Naive B cell (primary cell): ENCODE measurements around the gene RNU6-7. TPM values are rescaled to one million over a fixed set of nuclear protein-coding genes. Genes with fewer than 3 reads are reported as not detected.

Experiments used
- ATAC-seq, 2 donors: fragments of 150-1000 bp; cut with Tn5 transposase; 2 replicates each; pipeline ENCODE4 v1.10.0; 2021; ENCODE audit warnings: low read depth in 2 of 2, mild to moderate bottlenecking in 2 of 2, moderate library complexity in 2 of 2
- DNase-seq: peaks from one replicate; pipeline ENCODE4 v3.0.0; 2022
- H3K27ac Mint-ChIP-seq, 6 donors: one replicate each; pipeline ENCODE4 v1.8.0; 2020 to 2022; ENCODE audit warnings: mild to moderate bottlenecking in 6 of 6, mixed read lengths in 6 of 6, moderate library complexity in 5 of 6, inconsistent platforms in 2 of 6
- H3K27me3 Mint-ChIP-seq, 3 donors: one replicate each; pipeline ENCODE4 v1.8.0; 2021 to 2022; ENCODE audit warnings: mixed read lengths in 3 of 3, mild to moderate bottlenecking in 1 of 3
- H3K36me3 Mint-ChIP-seq, 2 donors: one replicate each; pipeline ENCODE4 v1.8.0; 2020 to 2022; ENCODE audit warnings: mixed read lengths in 2 of 2, inconsistent platforms in 1 of 2, mild to moderate bottlenecking in 1 of 2
- H3K4me1 Mint-ChIP-seq, 3 donors: one replicate each; pipeline ENCODE4 v1.8.0; 2020 to 2022; ENCODE audit warnings: mixed read lengths in 3 of 3, inconsistent platforms in 1 of 3, mild to moderate bottlenecking in 1 of 3, moderate library complexity in 1 of 3
- H3K4me3 Mint-ChIP-seq, 8 donors: one replicate each; pipeline ENCODE4 v1.8.0; 2020 to 2022; ENCODE audit warnings: mild to moderate bottlenecking in 8 of 8, mixed read lengths in 8 of 8, moderate library complexity in 8 of 8, inconsistent platforms in 2 of 8
- H3K9me3 Mint-ChIP-seq, 7 donors: one replicate each; pipeline ENCODE4 v1.8.0; 2020 to 2022; ENCODE audit warnings: mixed read lengths in 7 of 7, mild to moderate bottlenecking in 5 of 7, inconsistent platforms in 2 of 7, moderate library complexity in 1 of 7
- polyA plus RNA-seq, 6 donors: library from polyadenylated mRNA; unstranded; fragments of 300-500 nt; fragmentation: Illumina TruSeq; gene quantifications; one replicate each; pipeline ENCODE4 v1.2.3, GENCODE V29; 2021; ENCODE audit warnings: low read depth in 6 of 6

The RNU6-7 gene
- not detected for polyA plus RNA-seq

DNA sequence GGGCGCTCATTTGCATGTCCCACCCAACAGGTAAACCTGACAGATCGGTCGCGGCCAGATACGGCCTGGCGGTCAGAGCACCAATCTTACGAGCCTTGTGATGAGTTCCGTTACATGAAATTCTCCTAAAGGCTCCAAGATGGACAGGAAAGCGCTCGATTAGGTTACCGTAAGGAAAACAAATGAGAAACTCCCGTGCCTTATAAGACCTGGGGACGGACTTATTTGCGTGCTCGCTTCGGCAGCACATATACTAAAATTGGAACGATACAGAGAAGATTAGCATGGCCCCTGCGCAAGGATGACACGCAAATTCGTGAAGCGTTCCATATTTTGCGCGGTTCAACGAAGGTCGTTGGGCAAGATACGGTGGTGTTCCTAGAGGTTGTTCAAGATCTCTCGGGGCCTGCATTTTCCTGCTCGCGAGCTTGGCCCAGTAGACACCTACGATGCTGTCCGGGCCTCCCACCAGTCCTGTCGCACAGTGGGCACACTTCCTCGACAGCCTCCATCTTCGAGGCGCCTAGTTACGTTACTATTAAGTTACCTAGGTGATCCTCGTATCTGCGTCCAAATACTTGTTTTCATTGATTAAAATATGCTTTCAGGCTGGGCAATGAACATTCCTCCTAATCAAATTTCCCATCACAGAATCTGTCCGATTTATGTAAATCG is at the start of gene RNU6-7:
Gene RNU6-7 (plus strand): TSS at position 230 of the 675 bp plus-strand sequence.
- Mint-ChIP-seq H3K27ac (peak within 1 kb of the TSS; percentile 98 to 100 (median 100)), H3K36me3 (no peaks in the 10 kb centered on the region), H3K4me3 (peak within 1 kb of the TSS; percentile 90 to 98 (median 96)), H3K27me3 (peaks cover 0 to 3% (median 0%) of the 10 kb centered on the region in 3 donors), H3K4me1 (peaks cover 34 to 42% (median 41%) of the 10 kb centered on the region in 3 donors), H3K9me3 (peaks cover 0 to 4% (median 0%) of the 10 kb centered on the region in 7 donors)
- ATAC-seq: peak in 1 of 2 donors; percentile 6
- peak; percentile 55 for DNase-seq

DNA sequence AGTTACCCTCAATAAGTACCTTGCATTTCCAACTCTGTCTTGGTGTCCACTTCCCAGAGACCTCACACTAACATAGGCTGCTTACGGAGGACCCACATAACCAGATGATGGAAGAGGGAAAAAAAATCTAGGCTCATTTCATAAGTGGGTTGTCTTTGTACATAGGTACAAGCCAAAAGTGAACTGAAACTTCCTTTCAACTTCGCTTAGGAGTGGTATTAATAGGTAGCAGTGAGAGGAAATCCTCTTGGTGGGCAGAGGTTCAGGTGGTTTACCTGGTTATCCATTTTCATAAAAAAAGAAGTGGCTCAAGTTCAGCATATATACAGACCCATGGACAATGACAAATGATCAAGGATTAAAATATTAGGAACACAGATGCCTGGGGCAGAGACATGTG is 35.8 kb upstream of the RNU6-7 start:
- H3K4me1 Mint-ChIP-seq: peaks cover 6 to 20% (median 15%) of the 10 kb centered on the region in 3 donors
- DNase-seq: peak; percentile 4
- peak overlapping the region in 1 of 8 donors; percentile 40 for H3K4me3 Mint-ChIP-seq
- H3K36me3 Mint-ChIP-seq: peaks cover 0 to 3% of the 10 kb centered on the region in 2 donors
- H3K27ac Mint-ChIP-seq: no peak overlapping the region
- peaks cover 0 to 6% (median 0%) of the 10 kb centered on the region in 3 donors for H3K27me3 Mint-ChIP-seq
- H3K9me3 Mint-ChIP-seq: peaks cover 0 to 10% (median 1%) of the 10 kb centered on the region in 7 donors
- peak; percentile 37 to 59 for ATAC-seq

DNA sequence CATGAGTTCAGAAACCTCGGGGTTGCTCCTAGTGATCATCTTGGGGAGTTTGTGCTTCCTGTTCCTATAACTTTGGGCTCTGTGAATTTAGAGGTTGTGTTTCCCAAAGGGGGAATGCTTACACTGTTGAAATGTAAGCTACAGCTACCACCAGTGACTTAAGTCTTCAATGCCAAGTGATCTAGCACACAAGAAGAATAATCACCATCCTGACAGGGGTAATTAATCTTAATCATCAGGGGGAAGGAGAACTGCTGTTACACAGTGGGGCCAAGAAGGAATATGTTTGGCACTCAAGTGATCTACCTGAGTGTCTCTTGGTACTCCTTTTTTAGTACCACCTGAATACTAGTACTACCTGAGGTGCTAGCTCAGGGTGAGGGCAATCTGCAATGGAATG is 34.9 kb upstream of the RNU6-7 start:
- ATAC-seq: no peak
- Mint-ChIP-seq H3K9me3 (peaks cover 0 to 6% (median 0%) of the 10 kb centered on the region in 7 donors), H3K36me3 (peaks cover 0 to 3% of the 10 kb centered on the region in 2 donors), H3K27me3 (peaks cover 0 to 6% (median 0%) of the 10 kb centered on the region in 3 donors), H3K27ac (no peak overlapping the region), H3K4me1 (peaks cover 6 to 20% (median 15%) of the 10 kb centered on the region in 3 donors), H3K4me3 (no peak overlapping the region)
- DNase-seq: no peak

DNA sequence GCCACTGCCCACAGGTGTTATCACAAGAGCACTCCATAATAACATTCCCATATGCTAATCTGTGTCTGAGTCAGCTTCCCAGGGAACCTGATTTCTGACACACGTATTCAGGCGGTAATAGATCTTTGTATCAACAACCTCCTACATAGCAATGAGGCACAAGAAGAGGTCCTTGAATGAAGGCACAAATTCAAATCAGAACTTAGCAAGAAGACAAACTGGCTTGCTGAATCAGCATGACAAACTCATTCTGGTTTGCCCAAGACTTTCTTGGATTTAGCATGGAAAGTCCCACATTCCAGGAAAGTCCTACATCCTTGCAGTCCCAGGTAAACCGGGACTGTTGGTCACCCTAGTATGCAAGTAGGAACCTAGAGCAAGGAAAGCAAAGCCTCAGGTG is 33.9 kb upstream of the RNU6-7 start:
- H3K9me3 Mint-ChIP-seq: peaks cover 0 to 1% (median 0%) of the 10 kb centered on the region in 7 donors
- peak overlapping the region in 1 of 6 donors; percentile 68 for H3K27ac Mint-ChIP-seq
- peaks cover 0 to 3% of the 10 kb centered on the region in 2 donors for H3K36me3 Mint-ChIP-seq
- DNase-seq: no peak
- no peak overlapping the region for H3K4me3 Mint-ChIP-seq
- peaks cover 6 to 20% (median 15%) of the 10 kb centered on the region in 3 donors for H3K4me1 Mint-ChIP-seq
- ATAC-seq: no peak
- H3K27me3 Mint-ChIP-seq: peaks cover 0 to 6% (median 0%) of the 10 kb centered on the region in 3 donors

DNA sequence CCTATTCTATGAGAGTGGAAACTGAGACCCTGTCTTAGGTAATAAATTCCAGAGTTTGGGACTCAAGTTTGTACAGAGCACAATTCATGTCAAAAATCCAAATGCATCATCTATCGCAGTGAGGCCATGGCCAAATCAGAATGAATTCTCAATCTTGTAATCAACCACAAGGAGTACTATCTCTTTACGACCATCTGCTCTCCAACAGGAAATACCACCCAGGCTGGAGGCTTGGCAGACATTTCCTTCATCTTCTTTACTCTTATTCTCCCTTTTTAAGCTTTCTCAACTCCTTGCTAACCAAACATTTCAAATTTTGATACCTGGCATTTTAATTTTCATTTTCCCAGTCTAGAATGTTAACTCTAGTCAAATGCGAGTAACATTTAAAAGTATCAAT is 32.7 kb upstream of the RNU6-7 start:
- ATAC-seq (no peak), DNase-seq (no peak)
- peaks cover 0 to 6% (median 0%) of the 10 kb centered on the region in 3 donors for H3K27me3 Mint-ChIP-seq
- no peaks in the 10 kb centered on the region for H3K9me3 Mint-ChIP-seq
- H3K4me3 Mint-ChIP-seq: no peak overlapping the region
- peaks cover 0 to 3% of the 10 kb centered on the region in 2 donors for H3K36me3 Mint-ChIP-seq
- H3K4me1 Mint-ChIP-seq: peaks cover 6 to 20% (median 15%) of the 10 kb centered on the region in 3 donors
- no peak overlapping the region for H3K27ac Mint-ChIP-seq

DNA sequence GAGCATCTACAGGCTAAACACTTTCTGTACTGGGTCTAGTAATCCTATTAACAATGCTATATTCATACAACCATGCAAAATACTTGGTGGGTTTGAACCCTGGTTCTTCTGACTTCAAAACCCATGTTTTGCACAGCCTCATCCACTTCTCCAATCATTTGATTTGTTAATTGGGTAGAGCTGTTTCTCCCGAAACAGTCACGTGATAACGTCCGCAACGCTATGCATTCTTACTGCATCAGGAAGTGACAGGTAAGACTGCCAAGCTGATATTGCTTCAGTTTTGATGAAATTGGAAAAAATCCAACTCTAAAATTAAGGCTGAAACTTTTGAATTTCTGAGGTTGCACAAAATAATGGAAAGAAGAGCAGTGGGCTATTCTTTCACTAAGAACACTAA is 30.4 kb upstream of the RNU6-7 start:
- H3K4me3 Mint-ChIP-seq: no peak overlapping the region
- no peak for ATAC-seq
- peaks cover 0 to 5% (median 2%) of the 10 kb centered on the region in 3 donors for H3K4me1 Mint-ChIP-seq

DNA sequence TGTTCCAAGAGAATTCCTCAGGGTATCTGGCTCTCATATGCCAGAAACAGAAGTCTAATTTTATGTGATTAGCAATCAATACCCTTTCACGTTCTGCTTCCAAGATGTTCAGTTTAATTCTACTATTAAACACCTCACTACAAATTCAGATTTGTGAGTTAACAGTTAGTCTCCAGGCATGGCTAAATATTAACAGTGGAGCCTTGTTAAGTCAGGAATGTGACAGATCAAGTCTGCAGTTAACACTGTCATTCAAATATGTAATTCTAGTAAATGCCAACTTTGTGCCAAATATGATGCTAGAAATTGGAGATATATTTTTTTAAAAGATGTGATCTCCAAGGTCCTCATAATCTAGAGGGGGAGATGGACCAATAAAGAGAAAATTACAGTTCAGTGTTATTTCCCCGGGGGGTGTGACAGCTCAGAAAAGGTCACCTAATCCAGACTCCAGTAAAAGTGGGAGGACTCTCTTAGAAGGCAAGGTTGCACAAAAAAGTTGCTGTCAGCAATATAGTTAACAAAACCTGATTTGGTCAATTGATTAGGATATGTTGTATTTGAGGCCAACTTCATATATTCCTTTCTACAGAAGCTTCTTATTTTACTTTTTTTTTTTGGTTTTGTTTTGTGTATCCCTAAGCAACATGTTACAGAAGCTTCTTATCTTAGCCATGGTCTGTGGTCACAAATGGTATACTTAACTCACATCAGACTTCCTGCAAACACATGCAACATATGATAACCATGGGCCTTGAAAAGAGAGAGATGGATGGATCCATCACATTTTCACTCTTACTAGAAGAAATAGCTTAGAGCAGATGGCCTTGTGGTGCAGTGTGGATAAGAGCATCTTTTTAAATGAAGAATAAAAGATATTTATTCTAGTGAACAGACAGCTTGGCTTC is 18.4 kb upstream of the RNU6-7 start:
- H3K9me3 Mint-ChIP-seq: peaks cover 3 to 15% (median 7%) of the 10 kb centered on the region in 7 donors
- no peak for ATAC-seq
- no peak for DNase-seq
- H3K4me1 Mint-ChIP-seq: peaks cover 7 to 11% (median 8%) of the 10 kb centered on the region in 3 donors
- H3K27ac Mint-ChIP-seq: no peak overlapping the region
- H3K27me3 Mint-ChIP-seq: peaks cover 0 to 9% (median 7%) of the 10 kb centered on the region in 3 donors
- H3K36me3 Mint-ChIP-seq: peaks cover 0 to 9% of the 10 kb centered on the region in 2 donors
- H3K4me3 Mint-ChIP-seq: no peak overlapping the region

More for the DNA sequence above, 30.4 kb upstream of the RNU6-7 start:
- no peak overlapping the region for H3K27ac Mint-ChIP-seq
- H3K9me3 Mint-ChIP-seq: peaks cover 0 to 5% (median 0%) of the 10 kb centered on the region in 7 donors
- H3K36me3 Mint-ChIP-seq: peaks cover 0 to 3% of the 10 kb centered on the region in 2 donors
- DNase-seq: no peak
- H3K27me3 Mint-ChIP-seq: peaks cover 0 to 7% (median 0%) of the 10 kb centered on the region in 3 donors

DNA sequence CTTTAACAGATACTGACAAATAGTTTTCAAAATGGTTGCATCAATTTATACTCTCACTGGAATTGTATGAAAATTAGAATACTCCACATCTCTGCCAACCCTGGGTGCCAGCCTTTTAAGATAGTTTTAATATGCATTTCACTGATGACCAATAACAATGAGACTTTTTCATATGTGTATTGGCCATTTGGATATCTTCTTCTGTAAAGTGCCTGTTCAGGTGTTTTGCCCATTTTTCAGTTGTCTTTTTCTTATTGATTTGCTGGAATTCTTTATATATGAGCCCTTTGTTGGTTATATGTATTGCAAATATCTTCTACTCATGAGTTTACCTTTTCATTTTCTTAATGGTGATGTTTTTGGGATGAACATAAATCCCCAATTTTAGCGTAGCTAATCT is 16.7 kb upstream of the RNU6-7 start:
- Mint-ChIP-seq H3K4me1 (peaks cover 10 to 16% (median 13%) of the 10 kb centered on the region in 3 donors), H3K36me3 (peaks cover 0 to 8% of the 10 kb centered on the region in 2 donors), H3K9me3 (peaks cover 0 to 7% (median 0%) of the 10 kb centered on the region in 7 donors), H3K27ac (no peak overlapping the region), H3K4me3 (no peak overlapping the region), H3K27me3 (peaks cover 0 to 7% (median 0%) of the 10 kb centered on the region in 3 donors)
- ATAC-seq (no peak), DNase-seq (no peak)

DNA sequence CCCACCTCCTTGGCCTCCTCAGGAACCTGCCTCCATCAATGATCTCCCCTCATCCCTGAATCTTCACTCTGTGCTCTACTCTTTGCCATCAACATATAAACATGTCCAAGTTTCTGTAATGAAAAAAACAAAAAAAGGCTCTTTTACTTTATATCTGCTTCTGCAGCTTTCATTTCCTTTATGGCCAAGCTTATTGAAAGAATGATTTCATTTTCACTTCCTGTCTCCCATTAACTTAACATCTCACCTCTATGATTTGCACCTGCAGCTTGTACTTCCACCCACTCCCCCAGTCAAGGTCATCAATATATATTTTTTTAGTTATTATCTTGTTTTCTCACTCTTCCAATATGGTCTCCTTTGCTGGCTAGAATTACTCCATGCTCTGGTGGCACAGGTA is 15.6 kb upstream of the RNU6-7 start:
- Mint-ChIP-seq H3K36me3 (no peaks in the 10 kb centered on the region), H3K27me3 (no peaks in the 10 kb centered on the region), H3K9me3 (peaks cover 0 to 3% (median 0%) of the 10 kb centered on the region in 7 donors), H3K4me3 (peak overlapping the region; percentile 2 to 63 (median 33)), H3K4me1 (peaks cover 15 to 23% (median 21%) of the 10 kb centered on the region in 3 donors), H3K27ac (peak overlapping the region in 5 of 6 donors; percentile 0 to 55 (median 43))
- ATAC-seq (peak; percentile 84 to 88), DNase-seq (peak; percentile 49)

DNA sequence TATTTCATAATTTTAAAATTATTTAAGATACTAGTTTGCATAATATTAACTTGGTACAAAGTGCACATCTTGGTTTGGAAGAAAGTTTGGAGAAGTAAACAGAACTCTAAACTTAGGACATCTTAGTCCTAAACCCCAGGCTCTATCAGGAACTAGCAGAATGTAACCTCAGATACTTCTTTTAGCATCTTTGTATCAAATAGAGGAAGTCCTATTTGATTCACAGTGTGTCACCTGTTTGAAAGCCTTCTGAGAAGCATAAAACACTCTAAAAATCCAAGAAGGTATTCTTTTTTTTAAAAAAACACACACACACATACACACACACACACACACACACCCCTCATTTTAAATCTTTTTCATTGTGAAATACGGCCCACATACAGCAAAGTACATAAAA is 12.0 kb upstream of the RNU6-7 start:
- no peaks in the 10 kb centered on the region for H3K27me3 Mint-ChIP-seq
- H3K4me1 Mint-ChIP-seq: peaks cover 15 to 23% (median 21%) of the 10 kb centered on the region in 3 donors
- ATAC-seq (peak; percentile 66 to 78), DNase-seq (peak; percentile 5)
- no peaks in the 10 kb centered on the region for H3K36me3 Mint-ChIP-seq
- no peak overlapping the region for H3K27ac Mint-ChIP-seq
- peaks cover 0 to 3% (median 0%) of the 10 kb centered on the region in 7 donors for H3K9me3 Mint-ChIP-seq
- H3K4me3 Mint-ChIP-seq: peak overlapping the region in 1 of 8 donors; percentile 1

DNA sequence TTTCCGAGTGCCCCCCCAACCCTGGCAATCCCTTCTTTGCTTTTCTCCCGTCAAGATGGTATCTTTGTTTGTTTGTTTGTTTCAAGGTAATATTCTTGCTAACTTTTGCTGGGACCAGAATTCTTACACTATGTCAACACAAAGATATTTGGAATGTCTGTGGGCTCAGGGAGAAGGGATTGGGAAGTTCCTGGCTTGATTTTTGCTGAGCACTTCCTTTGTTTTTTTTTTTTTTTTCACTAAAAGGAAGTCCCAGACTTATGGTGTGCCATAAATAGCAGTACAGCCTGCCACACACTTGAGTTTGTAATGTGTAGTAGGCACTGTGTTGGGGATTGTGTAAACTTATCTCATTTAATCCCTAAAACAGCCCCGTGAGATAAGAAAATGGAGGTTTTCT is 11.2 kb upstream of the RNU6-7 start:
- ATAC-seq: no peak

DNA sequence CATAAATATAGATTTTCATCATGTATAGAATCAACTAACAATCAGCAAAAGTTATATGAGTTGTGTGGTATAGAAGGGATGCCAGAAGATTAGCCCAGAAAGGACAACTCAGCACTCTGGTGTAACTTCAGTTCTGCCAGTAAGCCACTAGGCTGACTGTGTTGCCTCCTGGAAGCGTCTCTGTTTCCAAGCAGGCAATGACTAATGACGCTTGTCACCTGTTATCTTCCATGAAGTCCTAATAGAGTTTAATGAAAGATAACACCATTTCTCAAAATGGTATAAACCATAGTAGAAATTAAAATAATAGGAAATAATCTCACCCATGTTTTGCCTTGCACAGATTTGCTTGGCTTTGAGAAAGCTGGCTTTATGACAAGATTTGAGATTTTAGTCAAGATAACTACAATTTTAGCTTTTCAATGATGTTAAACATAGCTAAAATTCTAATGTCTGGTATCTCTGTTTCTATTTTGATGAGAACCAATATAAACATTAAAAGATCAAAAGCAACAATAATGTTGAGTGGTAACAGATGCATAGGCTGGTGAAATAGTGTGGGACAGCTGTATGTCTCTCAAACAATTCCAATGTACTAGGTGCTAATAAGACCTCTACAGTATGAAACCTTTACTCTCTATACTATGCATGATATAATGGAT is 9.0 kb upstream of the RNU6-7 start:
- Mint-ChIP-seq H3K9me3 (peaks cover 0 to 1% (median 0%) of the 10 kb centered on the region in 7 donors), H3K36me3 (no peaks in the 10 kb centered on the region), H3K27me3 (no peaks in the 10 kb centered on the region), H3K4me3 (no peak overlapping the region), H3K27ac (no peak overlapping the region), H3K4me1 (peaks cover 13 to 25% (median 20%) of the 10 kb centered on the region in 3 donors)
- DNase-seq (no peak), ATAC-seq (no peak)

More for the DNA sequence above, 11.2 kb upstream of the RNU6-7 start:
- Mint-ChIP-seq H3K4me1 (peaks cover 18 to 29% (median 25%) of the 10 kb centered on the region in 3 donors), H3K27me3 (no peaks in the 10 kb centered on the region), H3K36me3 (no peaks in the 10 kb centered on the region), H3K27ac (no peak overlapping the region), H3K9me3 (peaks cover 0 to 3% (median 0%) of the 10 kb centered on the region in 7 donors), H3K4me3 (no peak overlapping the region)
- DNase-seq: no peak

DNA sequence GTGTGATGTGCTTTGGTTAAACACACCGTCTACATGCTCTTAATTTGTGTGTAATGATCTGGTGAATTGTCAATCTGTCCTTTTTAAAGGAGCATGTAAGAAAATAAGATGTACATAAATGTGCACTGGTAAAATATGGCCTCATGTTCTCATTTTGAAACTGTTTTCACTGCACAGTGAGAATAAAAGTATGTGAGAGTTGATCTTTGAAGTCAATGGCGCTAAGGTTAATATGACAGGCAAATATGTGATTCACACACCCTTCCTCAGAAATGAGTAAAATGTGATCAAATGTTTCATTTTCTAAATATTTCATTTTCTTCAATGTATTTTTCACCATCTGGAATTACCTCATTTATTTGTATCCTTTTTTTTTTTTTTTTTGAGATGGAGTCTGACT is 8.3 kb upstream of the RNU6-7 start:
- DNase-seq: no peak
- Mint-ChIP-seq H3K9me3 (peaks cover 0 to 1% (median 0%) of the 10 kb centered on the region in 7 donors), H3K4me1 (peaks cover 13 to 25% (median 20%) of the 10 kb centered on the region in 3 donors), H3K27ac (no peak overlapping the region), H3K36me3 (no peaks in the 10 kb centered on the region), H3K4me3 (no peak overlapping the region), H3K27me3 (no peaks in the 10 kb centered on the region)
- no peak for ATAC-seq
